Retinal pigment epithelial cell (primary cell): Measurements from ENCODE around the gene NUP160.
"Not testable (repeated sequence)": the region's sequence is repeated elsewhere in the genome, so short reads cannot be mapped to it uniquely, and the experiment has no call there.

ENCODE experiments used
- DNase-seq: peaks from one replicate; pipeline ENCODE4 v3.0.0-alpha.2; 2010; ENCODE audit warnings: low read depth
- H3K4me3 ChIP-seq: 2 replicates; pipeline ENCODE4 v1.5.1; 2011; ENCODE audit warnings: mild to moderate bottlenecking, low read length, control low read depth, moderate library complexity
- CTCF ChIP-seq: conservative IDR thresholded peaks from 2 replicates; pipeline ENCODE4 v1.5.1; 2011; ENCODE audit warnings: low read depth, low read length, control low read depth, inconsistent platforms

Gene NUP160

GRCh38 chr11:47800759-47801158 is 47.4 kb downstream of the NUP160 start:
- no peak overlapping the region for H3K4me3 ChIP-seq
- TF ChIP-seq CTCF = no peak
- no peak for DNase-seq

GRCh38 chr11:47797633-47798032 is 50.5 kb downstream of the NUP160 start:
- no peak for TF ChIP-seq CTCF
- H3K4me3 ChIP-seq = no peak overlapping the region
- peak; percentile 49 for DNase-seq

- H3K4me3 ChIP-seq = no peak overlapping the region
- no peak for DNase-seq
- no peak for TF ChIP-seq CTCF
These were observed 56.2 kb downstream of the NUP160 start for GRCh38 chr11:47791774-47792430.

- not testable (repeated sequence) for DNase-seq, H3K4me3 ChIP-seq
These were observed 58.1 kb downstream of the NUP160 start for GRCh38 chr11:47790017-47790416.

- no peak for DNase-seq
- H3K4me3 ChIP-seq = no peak overlapping the region
- no peak for TF ChIP-seq CTCF
These were observed 60.0 kb downstream of the NUP160 start for GRCh38 chr11:47788181-47788580.

- DNase-seq = no peak
These were observed 61.8 kb downstream of the NUP160 start for GRCh38 chr11:47786373-47786772.

GRCh38 chr11:47784785-47785381 is 63.3 kb downstream of the NUP160 start:
- TF ChIP-seq CTCF = no peak
- H3K4me3 ChIP-seq = no peak overlapping the region
- no peak for DNase-seq

More at GRCh38 chr11:47786373-47786772, 61.8 kb downstream of the NUP160 start:
- no peak for TF ChIP-seq CTCF
- no peak overlapping the region for H3K4me3 ChIP-seq
